SH-SY5Y (cell line): ENCODE data around the gene CDK8.

Source experiments
- GATA2 ChIP-seq: IDR thresholded peaks from 2 replicates; pipeline ENCODE4 v1.6.1; 2011; ENCODE audit warnings: mild to moderate bottlenecking, low read depth, low read length
- GATA3 ChIP-seq: IDR thresholded peaks from 2 replicates; pipeline ENCODE4 v1.6.1; 2011; ENCODE audit warnings: low read depth, mild to moderate bottlenecking, low read length, moderate library complexity

- no peak for TF ChIP-seq GATA3
- no peak for TF ChIP-seq GATA2
These were observed 181.7 kb downstream of the CDK8 start for GRCh38 chr13:26435646-26436045.
